Activated CD4-positive, alpha-beta T cell treated with anti-CD3 and anti-CD28 coated beads for 36 hours (primary cell): ENCODE measurements around the gene FLNC. TPM values are rescaled to one million over a fixed set of nuclear protein-coding genes. Genes with fewer than 3 reads are reported as not detected.
A peak's percentile ranks its signal among the peaks of the same experiment; 100 is the strongest.

Experiments
- ATAC-seq: fragments of 200-7000 bp; cut with Tn5 transposase; one replicate; pipeline ENCODE4 v1.10.0; 2021; ENCODE audit warnings: mild to moderate bottlenecking, moderate library complexity
- CTCF ChIA-PET: fragments of 350-600 bp; sonication (Branson Sonifier 250); formaldehyde crosslinking; loops from one replicate; lab custom pipeline; 2021; ENCODE audit warnings: antibody characterized with exemption; lab: Charles Lee
- POLR2A ChIA-PET: fragments of 350-600 bp; sonication (Branson Sonifier 250); formaldehyde crosslinking; loops from one replicate; lab custom pipeline; 2021; ENCODE audit warnings: antibody characterized with exemption, inconsistent platforms; lab: Charles Lee
- DNase-seq: peaks from one replicate; pipeline ENCODE4 v3.0.0-alpha.2; 2020
- H3K27ac Mint-ChIP-seq: one replicate; pipeline ENCODE4 v1.8.0; 2021; ENCODE audit warnings: mixed read lengths
- H3K27me3 Mint-ChIP-seq: one replicate; pipeline ENCODE4 v1.8.0; 2021; ENCODE audit warnings: mixed read lengths
- H3K36me3 Mint-ChIP-seq: one replicate; pipeline ENCODE4 v1.8.0; 2021; ENCODE audit warnings: low read depth, mixed read lengths
- H3K4me1 Mint-ChIP-seq: one replicate; pipeline ENCODE4 v1.8.0; 2021; ENCODE audit warnings: mixed read lengths
- H3K4me3 Mint-ChIP-seq: one replicate; pipeline ENCODE4 v1.8.0; 2021; ENCODE audit warnings: mild to moderate bottlenecking, moderate library complexity, mixed read lengths
- H3K9me3 Mint-ChIP-seq: one replicate; pipeline ENCODE4 v1.8.0; 2021; ENCODE audit warnings: low read depth, mixed read lengths
- intact Hi-C, 2 experiments: fragments of 100-400 bp; cut with DNase I in 1 of 2; cut with micrococcal nuclease in 1 of 2; formaldehyde crosslinking; loops; one replicate each; pipeline versions ENCODE4 v1.14.2 to v1.15.1; 2022 to 2024; cut with DNase I, micrococcal nuclease
- total RNA-seq, 2 experiments: library from RNA; stranded (reverse); gene quantifications; one replicate each; pipeline ENCODE4 v1.2.3, GENCODE V29; 2021

Gene FLNC
- total RNA-seq, result under 1 TPM; 0.09 to 0.18 TPM

DNA sequence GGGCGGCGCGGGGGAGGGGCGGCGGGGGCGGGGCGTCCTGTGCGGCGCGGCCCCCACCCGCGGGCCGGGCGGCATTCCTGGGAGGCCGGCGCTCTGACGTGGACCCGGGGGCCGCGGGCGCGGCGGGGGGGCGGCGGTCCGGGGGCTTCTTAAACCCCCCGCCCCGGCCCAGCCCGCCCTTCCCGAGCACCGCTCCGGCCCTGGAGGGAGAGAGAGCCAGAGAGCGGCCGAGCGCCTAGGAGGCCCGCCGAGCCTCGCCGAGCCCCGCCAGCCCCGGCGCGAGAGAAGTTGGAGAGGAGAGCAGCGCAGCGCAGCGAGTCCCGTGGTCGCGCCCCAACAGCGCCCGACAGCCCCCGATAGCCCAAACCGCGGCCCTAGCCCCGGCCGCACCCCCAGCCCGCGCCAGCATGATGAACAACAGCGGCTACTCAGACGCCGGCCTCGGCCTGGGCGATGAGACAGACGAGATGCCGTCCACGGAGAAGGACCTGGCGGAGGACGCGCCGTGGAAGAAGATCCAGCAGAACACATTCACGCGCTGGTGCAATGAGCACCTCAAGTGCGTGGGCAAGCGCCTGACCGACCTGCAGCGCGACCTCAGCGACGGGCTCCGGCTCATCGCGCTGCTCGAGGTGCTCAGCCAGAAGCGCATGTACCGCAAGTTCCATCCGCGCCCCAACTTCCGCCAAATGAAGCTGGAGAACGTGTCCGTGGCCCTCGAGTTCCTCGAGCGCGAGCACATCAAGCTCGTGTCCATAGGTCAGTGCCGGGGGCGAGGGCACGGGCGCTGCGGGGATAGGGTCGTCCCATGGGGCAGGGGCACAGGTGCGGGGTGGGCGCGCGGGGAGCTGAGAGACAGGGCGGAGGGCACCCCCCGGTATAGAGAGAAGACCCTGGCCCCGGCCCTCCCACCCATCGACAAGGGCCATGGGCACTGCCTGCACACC is at the start of gene FLNC:
TSS of gene FLNC (plus strand) at position 176 of the 947 bp plus-strand sequence. CDS start at position 408, 232 bp downstream.
- POLR2A ChIA-PET, result interaction anchor here (0.6 kb wide), 1 partner anchor 32 kb away, joined by 3 read pairs; the partner anchor contains the start of gene ATP6V1F
- H3K27ac Mint-ChIP-seq, result no peak within 1 kb of the TSS
- peaks cover 27% of the 10 kb centered on the region for H3K27me3 Mint-ChIP-seq
- H3K9me3 Mint-ChIP-seq, result no peaks in the 10 kb centered on the region
- ATAC-seq (peak; percentile 62), DNase-seq (peak; percentile 61)
- no peaks in the 10 kb centered on the region for H3K36me3 Mint-ChIP-seq
- peak within 1 kb of the TSS; percentile 30 for H3K4me3 Mint-ChIP-seq
- CTCF ChIA-PET, result interaction anchor here (1.2 kb wide), 1 partner anchor 32 kb away, joined by 5 read pairs; the partner anchor contains the start of gene ATP6V1F
- intact Hi-C loops, result loop anchor here in 1 of 2 experiments (2.0 kb wide), 1 partner anchor 40 kb away; the partner anchor contains the start of gene CCDC136
- peaks cover 13% of the 10 kb centered on the region for H3K4me1 Mint-ChIP-seq

DNA sequence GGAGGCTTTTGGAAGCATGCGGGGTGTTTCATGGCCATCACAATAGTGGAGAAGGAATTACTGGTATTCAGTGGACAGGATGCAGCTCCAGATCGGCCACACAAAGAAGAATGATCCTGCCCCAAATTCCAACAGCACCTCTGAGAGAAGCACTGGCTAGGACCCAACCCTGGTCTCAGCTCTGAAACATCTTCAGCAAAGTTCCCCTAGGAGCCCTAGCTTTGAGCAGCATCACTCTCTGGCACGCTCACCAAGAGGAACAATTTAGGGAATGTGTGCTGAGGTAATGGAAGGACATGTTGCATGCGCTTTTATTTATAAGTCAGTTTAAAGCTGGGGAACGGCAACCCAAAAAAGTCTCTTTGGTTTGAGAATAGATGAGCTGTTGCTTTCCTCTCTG is 49.1 kb upstream of the FLNC start:
- CTCF ChIA-PET, result interaction anchor here (1.1 kb wide), 1 partner anchor 83 kb away, joined by 3 read pairs; no protein-coding TSS in a partner anchor
- POLR2A ChIA-PET, result no interaction called here
- intact Hi-C loops, result no loop called here
- H3K9me3 Mint-ChIP-seq, result peaks cover 17% of the 10 kb centered on the region
- H3K27me3 Mint-ChIP-seq, result no peaks in the 10 kb centered on the region
- no peak overlapping the region for H3K27ac Mint-ChIP-seq
- no peak overlapping the region for H3K4me3 Mint-ChIP-seq
- no peak for ATAC-seq
- peaks cover 13% of the 10 kb centered on the region for H3K4me1 Mint-ChIP-seq
- DNase-seq, result no peak
- no peaks in the 10 kb centered on the region for H3K36me3 Mint-ChIP-seq

DNA sequence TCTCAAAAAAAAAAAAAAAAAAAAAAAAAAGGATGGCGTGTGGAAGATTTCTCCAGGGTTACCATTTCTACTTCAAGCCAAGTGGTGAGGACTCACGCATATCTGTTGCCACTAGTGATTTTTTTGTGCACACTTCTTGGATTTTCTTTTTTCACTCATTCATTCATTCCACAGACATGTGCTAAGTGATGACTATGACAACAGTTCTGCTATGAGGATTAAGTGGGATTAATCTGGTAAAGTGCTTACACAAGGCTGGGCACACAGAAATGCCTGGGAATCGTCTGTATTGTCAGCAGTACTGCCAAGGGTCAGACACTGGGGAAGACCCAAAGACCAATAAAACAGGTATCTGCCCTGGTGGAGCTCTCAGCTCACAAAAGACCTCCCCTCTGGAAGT is 48.4 kb upstream of the FLNC start:
- Mint-ChIP-seq H3K27ac (no peak overlapping the region), H3K4me1 (peaks cover 12% of the 10 kb centered on the region), H3K4me3 (no peak overlapping the region), H3K9me3 (peaks cover 14% of the 10 kb centered on the region), H3K36me3 (no peaks in the 10 kb centered on the region), H3K27me3 (no peaks in the 10 kb centered on the region)
- ChIA-PET CTCF (no interaction called here), POLR2A (no interaction called here)
- DNase-seq (no peak), ATAC-seq (no peak)
- intact Hi-C loops, result no loop called here

DNA sequence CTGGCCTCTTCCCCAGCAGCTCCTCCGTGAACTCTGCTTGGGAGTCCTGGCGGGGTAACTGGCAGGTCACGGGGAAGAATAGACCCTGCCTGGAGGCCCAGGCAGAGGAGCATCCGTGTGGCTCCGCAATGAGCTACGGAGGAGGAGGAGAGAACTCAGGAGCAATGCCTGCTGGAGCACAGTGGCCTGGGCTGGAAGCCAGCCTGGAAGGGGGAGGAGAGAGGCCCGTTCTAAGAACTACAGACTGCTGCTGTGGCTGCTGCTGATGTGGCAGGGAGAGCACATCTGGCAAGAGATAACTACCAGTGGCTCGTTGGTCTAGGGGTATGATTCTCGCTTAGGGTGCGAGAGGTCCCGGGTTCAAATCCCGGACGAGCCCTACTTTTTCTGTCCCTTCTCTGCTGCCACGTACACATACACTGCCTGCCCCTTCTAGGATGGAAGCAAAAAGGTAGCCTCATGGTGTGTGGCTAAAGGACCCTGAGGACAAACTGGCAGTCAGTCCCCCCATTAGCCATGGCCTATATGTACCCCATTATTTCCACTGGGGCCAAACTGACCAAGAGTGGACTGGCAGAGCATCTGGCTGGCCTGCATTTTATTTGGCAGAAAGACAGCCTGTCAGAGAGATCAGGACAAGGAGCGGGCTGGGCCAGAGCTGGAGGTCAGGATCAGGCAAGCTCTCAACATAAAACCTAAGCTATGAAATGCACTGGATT is 46.9 kb upstream of the FLNC start:
- intact Hi-C loops, result no loop called here
- H3K4me3 Mint-ChIP-seq, result no peak overlapping the region
- no peaks in the 10 kb centered on the region for H3K27me3 Mint-ChIP-seq
- CTCF ChIA-PET, result no interaction called here
- no peaks in the 10 kb centered on the region for H3K36me3 Mint-ChIP-seq
- POLR2A ChIA-PET, result no interaction called here
- H3K27ac Mint-ChIP-seq, result no peak overlapping the region
- no peaks in the 10 kb centered on the region for H3K4me1 Mint-ChIP-seq
- ATAC-seq, result no peak
- H3K9me3 Mint-ChIP-seq, result no peaks in the 10 kb centered on the region
- peak; percentile 24 for DNase-seq

GRCh38 chr7:128785738-128786137 is 44.5 kb upstream of the FLNC start:
- H3K4me1 Mint-ChIP-seq, result peaks cover 3% of the 10 kb centered on the region
- no peak overlapping the region for H3K4me3 Mint-ChIP-seq
- POLR2A ChIA-PET, result no interaction called here
- H3K36me3 Mint-ChIP-seq, result no peaks in the 10 kb centered on the region
- no peak for ATAC-seq
- peaks cover 9% of the 10 kb centered on the region for H3K27me3 Mint-ChIP-seq
- no peak for DNase-seq
- intact Hi-C loops, result no loop called here
- no peak overlapping the region for H3K27ac Mint-ChIP-seq
- H3K9me3 Mint-ChIP-seq, result no peaks in the 10 kb centered on the region
- CTCF ChIA-PET, result interaction anchor here (1.0 kb wide), 1 partner anchor 413 kb away, joined by 3 read pairs; no protein-coding TSS in a partner anchor

DNA sequence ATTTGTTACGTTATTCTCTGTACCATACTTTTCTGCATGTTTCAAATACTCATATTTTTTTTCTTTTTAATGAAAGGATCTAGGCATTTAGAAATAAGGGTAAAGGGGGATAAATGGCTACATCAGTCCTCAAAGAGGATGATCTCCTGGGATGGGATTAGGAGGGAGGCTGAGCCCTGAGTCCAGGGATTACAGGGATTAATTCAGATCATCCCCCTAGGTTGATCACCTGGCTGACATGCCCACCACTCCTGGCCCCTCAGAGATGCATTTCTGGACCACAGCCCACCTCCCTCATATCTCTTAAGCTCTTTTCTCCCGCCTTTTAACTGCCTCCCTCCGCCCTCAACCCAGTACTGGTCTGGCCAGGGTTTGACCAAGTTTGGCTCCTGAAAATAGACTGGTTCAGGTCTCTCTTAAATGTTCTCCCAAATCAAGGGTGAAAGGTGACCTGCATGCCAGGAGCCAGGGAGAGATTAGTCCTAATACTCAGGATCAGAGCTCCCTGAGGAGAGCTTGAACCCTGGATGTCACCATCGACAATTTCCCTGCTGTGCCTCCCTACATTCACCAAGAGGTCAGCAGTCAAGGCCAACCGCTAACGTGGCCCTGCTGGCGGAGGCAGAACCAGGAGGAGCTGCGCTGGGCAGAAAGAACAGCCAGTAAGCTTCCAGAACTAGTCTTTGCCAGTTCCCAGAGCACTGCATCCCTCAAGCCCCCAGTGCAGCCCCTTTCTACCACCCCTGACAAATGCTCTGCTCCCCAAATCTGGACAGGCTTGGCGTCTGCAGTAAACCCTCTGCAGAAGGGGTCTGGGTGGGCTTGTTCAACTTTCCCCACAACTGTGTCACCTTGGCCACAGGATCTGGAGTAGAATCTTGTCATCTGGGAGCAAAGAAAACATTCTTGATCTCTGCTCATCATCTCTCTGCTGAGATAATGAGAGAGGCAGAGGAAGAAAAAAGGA is 41.5 kb upstream of the FLNC start:
- intact Hi-C loops, result no loop called here
- Mint-ChIP-seq H3K27ac (no peak overlapping the region), H3K27me3 (peaks cover 9% of the 10 kb centered on the region), H3K36me3 (no peaks in the 10 kb centered on the region), H3K4me1 (peaks cover 5% of the 10 kb centered on the region), H3K9me3 (no peaks in the 10 kb centered on the region), H3K4me3 (no peak overlapping the region)
- ATAC-seq (no peak), DNase-seq (no peak)
- CTCF ChIA-PET, result interaction anchor here (1.0 kb wide), 1 partner anchor 16 kb away, joined by 3 read pairs; no protein-coding TSS in a partner anchor
- POLR2A ChIA-PET, result interaction anchor here (0.6 to 1.3 kb wide), 2 partner anchors 42 to 50 kb away, joined by 3 to 4 read pairs; partner anchors contain the start of gene CALU

DNA sequence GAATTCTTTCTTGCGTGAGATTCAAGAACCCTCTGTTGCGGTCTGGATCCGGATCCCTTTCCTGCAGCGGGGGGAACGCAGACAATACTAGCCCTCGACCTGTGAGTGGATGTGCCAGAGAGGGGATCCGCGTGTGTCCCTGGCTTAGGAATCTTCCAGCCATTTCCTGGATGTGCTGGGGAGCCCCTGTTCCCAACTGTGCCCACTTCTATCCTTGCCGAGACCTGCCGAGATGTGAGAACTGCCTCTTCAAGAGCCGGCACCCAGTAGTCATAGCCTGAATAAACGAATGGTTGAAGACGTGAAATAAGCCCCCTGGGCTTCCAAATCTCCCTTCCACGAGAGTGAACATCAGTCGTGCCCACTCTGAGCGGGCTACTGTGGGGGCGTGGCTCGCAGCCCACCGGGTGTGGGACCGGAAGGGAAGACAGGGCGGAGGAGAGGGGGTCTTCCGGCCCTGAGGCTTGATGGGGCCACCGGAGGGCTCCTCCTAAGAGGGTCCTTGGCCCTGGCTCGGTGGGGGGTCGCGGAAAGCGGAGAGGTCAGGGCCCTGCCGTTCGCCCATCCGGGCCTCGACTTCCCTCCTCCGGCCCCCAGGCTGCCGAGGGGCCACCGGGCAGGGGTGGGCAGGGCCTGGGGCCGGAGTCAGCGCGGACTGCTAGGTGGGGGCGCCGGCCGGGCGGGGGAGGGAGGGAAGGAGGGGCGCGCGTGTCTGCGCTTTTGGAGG is 39.7 kb upstream of the FLNC start:
- Mint-ChIP-seq H3K4me1 (peaks cover 5% of the 10 kb centered on the region), H3K27me3 (peaks cover 9% of the 10 kb centered on the region), H3K36me3 (no peaks in the 10 kb centered on the region), H3K4me3 (peak overlapping the region; percentile 75), H3K27ac (peak overlapping the region; percentile 56), H3K9me3 (no peaks in the 10 kb centered on the region)
- DNase-seq, result no peak
- ATAC-seq, result peak; percentile 9
- intact Hi-C loops, result loop anchor here (1.0 to 10.0 kb wide), 7 partner anchors 40 to 381 kb away; partner anchors contain the start of genes ATP6V1F (in 2 of the 2), CALU (in 2 of the 2), FLNC (in 1 of the 2) and IMPDH1 (in 1 of the 2)
- POLR2A ChIA-PET, result interaction anchor here (1.2 kb wide), 1 partner anchor 52 kb away, joined by 6 read pairs; the partner anchor contains the start of gene CALU
- CTCF ChIA-PET, result interaction anchor here (0.9 kb wide), 1 partner anchor 13 kb away, joined by 4 read pairs; no protein-coding TSS in a partner anchor

DNA sequence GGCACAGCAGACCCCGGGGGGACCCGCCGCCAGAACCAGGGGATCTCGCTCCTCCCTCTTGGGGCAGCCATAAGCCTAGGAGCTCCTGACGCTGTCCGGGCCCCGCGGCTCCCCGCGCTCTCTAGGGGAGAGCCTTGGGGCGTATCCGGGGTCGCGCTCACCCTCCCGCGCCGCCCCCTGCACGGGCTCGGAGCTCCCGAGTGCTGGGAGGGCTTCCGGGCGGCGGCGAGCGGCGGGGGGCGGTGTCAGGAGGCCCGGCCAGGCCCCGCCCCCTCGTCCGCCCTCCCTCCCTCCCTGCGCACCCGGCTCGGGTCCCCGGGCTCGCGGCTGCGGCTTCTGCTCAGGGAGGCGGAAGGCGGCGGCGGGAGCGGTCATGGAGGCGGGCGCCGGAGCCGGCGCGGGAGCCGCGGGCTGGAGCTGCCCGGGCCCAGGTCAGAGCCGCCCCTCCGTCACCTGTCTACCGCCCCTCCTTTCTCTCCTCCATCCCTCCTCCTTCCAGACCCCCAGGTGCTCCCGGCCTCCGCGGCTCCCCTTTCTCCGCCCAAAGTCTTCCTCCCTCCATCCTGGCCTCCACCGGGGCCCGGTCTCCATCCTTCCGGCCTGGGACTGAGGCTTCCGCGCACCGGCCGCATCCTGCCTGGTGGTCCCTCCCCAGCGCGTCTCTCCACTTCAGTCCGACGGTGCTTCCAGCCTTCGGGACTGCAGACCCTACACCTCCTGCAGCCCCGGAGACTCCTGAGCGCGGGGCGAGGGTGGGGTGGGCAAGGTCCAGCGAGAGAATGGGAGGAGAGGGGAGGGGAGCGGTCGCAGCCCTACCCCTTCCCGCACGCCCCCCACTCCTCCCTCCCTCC is 38.9 kb upstream of the FLNC start, which contains the start of gene CCDC136:
TSS of gene CCDC136 (plus strand) at position 848 of the 851 bp plus-strand sequence. CDS start 444 bp downstream, outside the sequence.
- H3K27ac Mint-ChIP-seq, result peak within 1 kb of the TSS; percentile 28
- H3K27me3 Mint-ChIP-seq, result peaks cover 9% of the 10 kb centered on the region
- peak; percentile 88 for DNase-seq
- no peaks in the 10 kb centered on the region for H3K36me3 Mint-ChIP-seq
- H3K9me3 Mint-ChIP-seq, result no peaks in the 10 kb centered on the region
- peak within 1 kb of the TSS; percentile 75 for H3K4me3 Mint-ChIP-seq
- ChIA-PET CTCF (interaction anchor here (0.5 to 0.9 kb wide), 2 partner anchors 13 to 177 kb away, joined by 3 to 4 read pairs; no protein-coding TSS in a partner anchor), POLR2A (interaction anchor here (0.6 to 1.2 kb wide), 2 partner anchors 53 to 72 kb away, joined by 3 to 6 read pairs; partner anchors contain the start of gene CALU)
- ATAC-seq, result peak; percentile 91
- peaks cover 5% of the 10 kb centered on the region for H3K4me1 Mint-ChIP-seq
- intact Hi-C loops, result loop anchor here (1.0 to 10.0 kb wide), 7 partner anchors 39 to 382 kb away; partner anchors contain the start of genes ATP6V1F (in 2 of the 2), CALU (in 2 of the 2), FLNC (in 1 of the 2) and IMPDH1 (in 1 of the 2)

GRCh38 chr7:128791972-128792327 is 38.3 kb upstream of the FLNC start:
- Mint-ChIP-seq H3K4me1 (peaks cover 5% of the 10 kb centered on the region), H3K4me3 (peak overlapping the region; percentile 75), H3K9me3 (no peaks in the 10 kb centered on the region), H3K36me3 (no peaks in the 10 kb centered on the region), H3K27ac (no peak overlapping the region), H3K27me3 (peaks cover 9% of the 10 kb centered on the region)
- ATAC-seq, result no peak
- ChIA-PET POLR2A (interaction anchor here (0.6 to 1.2 kb wide), 2 partner anchors 53 to 71 kb away, joined by 3 to 6 read pairs; partner anchors contain the start of gene CALU), CTCF (interaction anchor here (0.5 to 1.1 kb wide), 3 partner anchors 92 to 365 kb away, joined by 3 to 5 read pairs (median 5); no protein-coding TSS in a partner anchor)
- DNase-seq, result no peak
- intact Hi-C loops, result loop anchor here (1.0 to 10.0 kb wide), 7 partner anchors 39 to 383 kb away; partner anchors contain the start of genes ATP6V1F (in 2 of the 2), CALU (in 2 of the 2), FLNC (in 1 of the 2) and IMPDH1 (in 1 of the 2)
